MCF 10A (cell line): ENCODE results near the gene DIAPH1. TPM values are rescaled to one million over a fixed set of nuclear protein-coding genes. Genes with fewer than 3 reads are reported as not detected.

Source experiments
- BruUV-seq: library from RNA; stranded (reverse); fragments of 400-500 nt; replicated peaks from 2 replicates; lab custom pipeline; 2021; lab: Mats Ljungman, UMichigan
- CTCF ChIA-PET: fragments of 300-600 bp; sonication (Branson Sonifier 250); formaldehyde crosslinking; extraction: SDS; loops from one replicate; lab custom pipeline; 2021; ENCODE audit warnings: antibody characterized with exemption, inconsistent platforms; lab: Yijun Ruan, JAX
- POLR2A ChIA-PET: fragments of 300-600, 350-650 bp; sonication (Branson Sonifier 250); formaldehyde crosslinking; extraction: SDS; loops from one replicate; lab custom pipeline; 2020; ENCODE audit warnings: antibody characterized with exemption, inconsistent platforms; lab: Yijun Ruan, JAX
- DNase-seq: peaks from one replicate; pipeline ENCODE4 v3.0.0-alpha.2; 2018; ENCODE audit not compliant: unreplicated experiment
- H3K27ac Mint-ChIP-seq: one replicate; pipeline ENCODE4 v1.8.0; 2022; ENCODE audit warnings: mild to moderate bottlenecking, low read depth, mixed read lengths; ENCODE audit not compliant: unreplicated experiment
- H3K27me3 Mint-ChIP-seq: one replicate; pipeline ENCODE4 v1.8.0; 2022; ENCODE audit warnings: mixed read lengths; ENCODE audit not compliant: insufficient read depth, unreplicated experiment
- H3K36me3 Mint-ChIP-seq: one replicate; pipeline ENCODE4 v1.8.0; 2022; ENCODE audit warnings: mild to moderate bottlenecking, moderate library complexity, mixed read lengths; ENCODE audit not compliant: insufficient read depth, unreplicated experiment
- H3K4me1 Mint-ChIP-seq: one replicate; pipeline ENCODE4 v1.8.0; 2022; ENCODE audit warnings: mixed read lengths; ENCODE audit not compliant: insufficient read depth, unreplicated experiment
- H3K4me3 Mint-ChIP-seq: one replicate; pipeline ENCODE4 v1.8.0; 2022; ENCODE audit warnings: mild to moderate bottlenecking, moderate library complexity, mixed read lengths; ENCODE audit not compliant: unreplicated experiment
- H3K9me3 Mint-ChIP-seq: one replicate; pipeline ENCODE4 v1.8.0; 2022; ENCODE audit warnings: mixed read lengths; ENCODE audit not compliant: unreplicated experiment
- CTCF ChIP-seq: fragments of 200-600 bp; IDR thresholded peaks from one replicate; pipeline ENCODE4 v1.8.0; 2022; ENCODE audit warnings: antibody characterized with exemption, mild to moderate bottlenecking; ENCODE audit not compliant: unreplicated experiment
- intact Hi-C: fragments of 100-400 bp; cut with micrococcal nuclease; formaldehyde crosslinking; loops from 2 replicates; pipeline ENCODE4 v1.14.1; 2022
- total RNA-seq: library from RNA; stranded (reverse); gene quantifications from 2 replicates; pipeline ENCODE4 v1.2.3, GENCODE V29; 2022

DIAPH1 gene
- total RNA-seq, 1 experiment from 2014 or later = 228 TPM

DNA sequence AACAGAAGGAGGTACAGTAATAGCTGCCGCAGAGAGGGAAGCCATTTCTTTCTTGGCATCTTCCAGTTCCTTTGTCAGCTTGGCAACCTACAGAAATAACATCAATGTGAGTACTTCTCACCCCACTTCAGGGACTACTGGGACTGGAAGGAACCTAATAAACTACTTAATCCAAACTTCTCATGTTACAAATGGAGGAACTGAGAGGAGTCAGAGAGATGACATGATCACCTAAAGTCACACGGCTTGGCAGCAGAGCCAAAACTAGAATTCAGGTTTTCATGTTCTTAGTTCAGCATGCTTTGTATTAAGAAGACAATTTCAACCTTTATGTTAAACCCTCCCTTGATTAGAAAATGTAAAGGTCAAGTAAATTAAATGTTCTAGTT lies 44.7 kb downstream of the DIAPH1 start:
- H3K4me3 Mint-ChIP-seq = no peak overlapping the region
- H3K27me3 Mint-ChIP-seq = no peaks in the 10 kb centered on the region
- H3K36me3 Mint-ChIP-seq = peaks cover 82% of the 10 kb centered on the region
- DNase-seq = no peak
- CTCF ChIA-PET = interaction anchor here (0.6 to 2.8 kb wide), 3 partner anchors 8 to 1245 kb away, joined by 3 to 20 read pairs (median 9); no protein-coding TSS in a partner anchor
- POLR2A ChIA-PET = interaction anchor here (0.8 to 1.7 kb wide), 4 partner anchors 10 to 45 kb away, joined by 3 to 11 read pairs (median 6); partner anchors contain the start of gene DIAPH1
- no peaks in the 10 kb centered on the region for H3K9me3 Mint-ChIP-seq
- H3K27ac Mint-ChIP-seq = no peak overlapping the region
- TF ChIP-seq CTCF = no peak
- H3K4me1 Mint-ChIP-seq = no peaks in the 10 kb centered on the region
- intact Hi-C loops = no loop called here
- BruUV-seq = no TSS peak

DNA sequence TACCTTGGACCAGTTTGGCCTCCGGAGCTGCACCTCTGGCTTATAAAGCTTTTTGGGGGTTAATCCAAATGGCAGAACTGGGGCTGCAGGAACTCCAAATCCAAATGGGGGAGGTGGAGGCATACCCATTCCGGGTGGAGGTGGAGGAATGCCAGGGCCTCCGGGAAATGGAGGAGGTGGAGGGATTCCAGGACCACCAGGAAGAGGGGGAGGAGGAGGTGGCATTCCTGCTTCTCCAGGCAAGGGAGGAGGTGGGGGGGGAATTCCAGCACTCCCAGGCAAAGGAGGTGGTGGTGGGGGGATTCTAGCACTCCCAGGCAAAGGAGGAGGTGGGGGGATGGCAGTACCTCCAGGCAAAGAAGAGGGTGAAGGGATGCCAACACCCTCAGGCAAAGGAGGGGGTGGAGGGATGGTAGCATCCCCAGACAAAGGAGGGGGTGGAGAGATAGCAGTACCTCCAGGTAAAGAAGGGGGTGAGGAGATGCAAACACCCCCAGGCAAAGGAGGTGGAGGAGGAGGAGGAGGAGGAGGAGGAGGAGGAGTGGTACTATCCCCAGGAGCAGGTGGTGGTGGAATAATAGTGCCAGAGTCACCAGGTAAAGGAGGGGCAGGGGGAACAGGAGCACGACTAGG lies 45.2 kb downstream of the DIAPH1 start:
- CTCF ChIA-PET = interaction anchor here (0.6 to 2.8 kb wide), 5 partner anchors 10 to 1245 kb away, joined by 3 to 20 read pairs (median 3); no protein-coding TSS in a partner anchor
- TF ChIP-seq CTCF = no peak
- BruUV-seq = no TSS peak

GRCh38 chr5:141570655-141571054 lies 48.1 kb downstream of the DIAPH1 start:
- H3K27ac Mint-ChIP-seq = no peak overlapping the region
- H3K4me3 Mint-ChIP-seq = no peak overlapping the region
- H3K4me1 Mint-ChIP-seq = peaks cover 6% of the 10 kb centered on the region
- DNase-seq = no peak
- BruUV-seq = no TSS peak
- intact Hi-C loops = no loop called here
- H3K36me3 Mint-ChIP-seq = peaks cover 77% of the 10 kb centered on the region
- H3K9me3 Mint-ChIP-seq = no peaks in the 10 kb centered on the region
- TF ChIP-seq CTCF = no peak
- POLR2A ChIA-PET = interaction anchor here (0.8 to 2.1 kb wide), 4 partner anchors 10 to 66 kb away, joined by 3 to 4 read pairs (median 4); partner anchors contain the start of genes DIAPH1, HDAC3 and RELL2
- no peaks in the 10 kb centered on the region for H3K27me3 Mint-ChIP-seq
- CTCF ChIA-PET = interaction anchor here (0.5 to 1.8 kb wide), 2 partner anchors 308 to 379 kb away, joined by 3 to 6 read pairs; partner anchors contain the start of gene PCDHB10

More for the DNA sequence above, 45.2 kb downstream of the DIAPH1 start:
- Mint-ChIP-seq H3K4me3 (no peak overlapping the region), H3K9me3 (no peaks in the 10 kb centered on the region), H3K4me1 (no peaks in the 10 kb centered on the region), H3K27ac (no peak overlapping the region), H3K27me3 (no peaks in the 10 kb centered on the region), H3K36me3 (peaks cover 82% of the 10 kb centered on the region)
- DNase-seq = no peak
- intact Hi-C loops = no loop called here
- POLR2A ChIA-PET = interaction anchor here (0.6 to 1.7 kb wide), 6 partner anchors 9 to 45 kb away, joined by 3 to 11 read pairs (median 4); partner anchors contain the start of gene DIAPH1

GRCh38 chr5:141567513-141568117 lies 51.2 kb downstream of the DIAPH1 start:
- intact Hi-C loops = no loop called here
- TF ChIP-seq CTCF = peak; percentile 93
- H3K27me3 Mint-ChIP-seq = no peaks in the 10 kb centered on the region
- H3K27ac Mint-ChIP-seq = peak overlapping the region; percentile 11
- H3K36me3 Mint-ChIP-seq = peaks cover 74% of the 10 kb centered on the region
- CTCF ChIA-PET = interaction anchor here (0.6 to 4.8 kb wide), 74 partner anchors 10 to 978 kb away, joined by 3 to 49 read pairs (median 4); partner anchors contain the start of genes DIAPH1, PCDHB10, PCDHB11 and PCDHB12
- POLR2A ChIA-PET = interaction anchor here (0.6 to 1.8 kb wide), 13 partner anchors 10 to 380 kb away, joined by 3 to 15 read pairs (median 3); partner anchors contain the start of genes DIAPH1, HDAC3, PCDHB11 and PCDHB14
- H3K4me3 Mint-ChIP-seq = no peak overlapping the region
- no TSS peak for BruUV-seq
- H3K4me1 Mint-ChIP-seq = peaks cover 12% of the 10 kb centered on the region
- no peaks in the 10 kb centered on the region for H3K9me3 Mint-ChIP-seq
- peak; percentile 25 for DNase-seq
